ENCODE data around the gene ERCC6L2.

DNA sequence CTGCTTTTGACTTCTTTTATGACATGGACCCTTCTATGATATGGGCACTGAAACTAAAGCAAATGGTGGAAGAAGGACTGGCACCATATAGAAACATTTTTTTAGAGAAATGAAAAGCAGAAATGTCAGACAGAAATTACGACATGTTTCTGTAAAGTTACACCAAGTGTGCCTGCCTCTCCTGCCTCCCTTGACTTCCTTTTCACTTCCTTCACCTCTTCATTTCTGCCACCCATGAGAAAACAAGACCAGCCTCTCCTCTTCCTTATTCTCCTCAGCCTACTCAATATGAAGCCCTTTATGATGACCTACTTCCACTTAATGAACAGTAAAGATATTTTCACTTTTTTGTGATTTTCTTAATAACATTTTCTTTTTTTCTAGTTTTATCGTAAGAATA lies 44.5 kb downstream of the ERCC6L2 start:
- TF ChIP-seq, protein P1, sequence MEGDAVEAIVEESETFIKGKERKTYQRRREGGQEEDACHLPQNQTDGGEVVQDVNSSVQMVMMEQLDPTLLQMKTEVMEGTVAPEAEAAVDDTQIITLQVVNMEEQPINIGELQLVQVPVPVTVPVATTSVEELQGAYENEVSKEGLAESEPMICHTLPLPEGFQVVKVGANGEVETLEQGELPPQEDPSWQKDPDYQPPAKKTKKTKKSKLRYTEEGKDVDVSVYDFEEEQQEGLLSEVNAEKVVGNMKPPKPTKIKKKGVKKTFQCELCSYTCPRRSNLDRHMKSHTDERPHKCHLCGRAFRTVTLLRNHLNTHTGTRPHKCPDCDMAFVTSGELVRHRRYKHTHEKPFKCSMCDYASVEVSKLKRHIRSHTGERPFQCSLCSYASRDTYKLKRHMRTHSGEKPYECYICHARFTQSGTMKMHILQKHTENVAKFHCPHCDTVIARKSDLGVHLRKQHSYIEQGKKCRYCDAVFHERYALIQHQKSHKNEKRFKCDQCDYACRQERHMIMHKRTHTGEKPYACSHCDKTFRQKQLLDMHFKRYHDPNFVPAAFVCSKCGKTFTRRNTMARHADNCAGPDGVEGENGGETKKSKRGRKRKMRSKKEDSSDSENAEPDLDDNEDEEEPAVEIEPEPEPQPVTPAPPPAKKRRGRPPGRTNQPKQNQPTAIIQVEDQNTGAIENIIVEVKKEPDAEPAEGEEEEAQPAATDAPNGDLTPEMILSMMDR (IDR thresholded peaks at IDR 0.05) = no peak
- no peak for TF ChIP-seq POLR2A (IDR thresholded peaks at IDR 0.05)
